SJSA1 (cell line): ENCODE data around the gene SULT2B1. TPM values are rescaled to one million over a fixed set of nuclear protein-coding genes. Genes with fewer than 3 reads are reported as not detected.

ENCODE experiments used
- DNase-seq, 2 experiments: peaks; one replicate each; pipeline ENCODE4 v3.0.0-alpha.2; 2015 to 2020; ENCODE audit warnings: low spot score in 2 of 2, low read depth in 1 of 2
- H3K27ac ChIP-seq: fragments of 250-450 bp; sonication (Bioruptor Pico); 2 replicates; pipeline ENCODE4 v1.5.1; 2020; ENCODE audit warnings: mild to moderate bottlenecking, moderate library complexity
- H3K27me3 ChIP-seq: fragments of 250-450 bp; sonication (Bioruptor Pico); replicated peaks from 2 replicates; pipeline ENCODE4 v1.5.1; 2020; ENCODE audit warnings: mild to moderate bottlenecking, moderate library complexity
- H3K36me3 ChIP-seq: fragments of 250-450 bp; sonication (Bioruptor Pico); 2 replicates; pipeline ENCODE4 v1.5.1; 2020; ENCODE audit warnings: mild to moderate bottlenecking
- H3K4me1 ChIP-seq: fragments of 250-450 bp; sonication (Bioruptor Pico); replicated peaks from 2 replicates; pipeline ENCODE4 v1.6.1; 2021; ENCODE audit warnings: mild to moderate bottlenecking
- H3K4me3 ChIP-seq: fragments of 250-450 bp; sonication (Bioruptor Pico); 2 replicates; pipeline ENCODE4 v1.5.1; 2020; ENCODE audit warnings: mild to moderate bottlenecking
- H3K9me3 ChIP-seq: fragments of 250-450 bp; sonication (Bioruptor Pico); replicated peaks from 2 replicates; pipeline ENCODE4 v1.5.1; 2020; ENCODE audit warnings: mild to moderate bottlenecking
- total RNA-seq: library from RNA; depleted of rRNA; stranded (reverse); fragments of >200 nt; shearing (Covaris generic); gene quantifications from 2 replicates; pipeline ENCODE4 v1.2.3, GENCODE V29; 2014; rRNA removed

Gene SULT2B1
- total RNA-seq, result 0.37 and 1.1 TPM in 2 replicates

GRCh38 chr19:48551437-48552302 lies at the start of gene SULT2B1:
Gene SULT2B1, plus strand, starts transcription at chr19:48552172. Its CDS starts 81 bp downstream, at chr19:48552253.
- DNase-seq, result no peak
- H3K4me1 ChIP-seq, result peaks cover 12% of the 10 kb centered on the region
- H3K36me3 ChIP-seq, result no peaks in the 10 kb centered on the region
- no peak within 1 kb of the TSS for H3K27ac ChIP-seq
- no peaks in the 10 kb centered on the region for H3K27me3 ChIP-seq
- no peak within 1 kb of the TSS for H3K4me3 ChIP-seq
- no peaks in the 10 kb centered on the region; the same call in 1 of the 2 replicates for H3K9me3 ChIP-seq

GRCh38 chr19:48502350-48503018 lies 49.5 kb upstream of the SULT2B1 start:
- Histone ChIP-seq H3K9me3 (no peaks in the 10 kb centered on the region), H3K36me3 (no peaks in the 10 kb centered on the region), H3K27ac (no peak overlapping the region), H3K4me1 (no peaks in the 10 kb centered on the region), H3K4me3 (no peak overlapping the region), H3K27me3 (peaks cover 39% of the 10 kb centered on the region)
- no peak for DNase-seq

- Histone ChIP-seq H3K4me1 (no peaks in the 10 kb centered on the region), H3K36me3 (no peaks in the 10 kb centered on the region), H3K27ac (no peak overlapping the region), H3K27me3 (peaks cover 30% of the 10 kb centered on the region), H3K4me3 (no peak overlapping the region), H3K9me3 (no peaks in the 10 kb centered on the region)
- DNase-seq, result peak in 1 of 2 experiments; percentile 38
Measured at GRCh38 chr19:48506138-48506733, 45.7 kb upstream of the SULT2B1 start.

GRCh38 chr19:48507911-48508439 lies 44.0 kb upstream of the SULT2B1 start:
- Histone ChIP-seq H3K9me3 (0 out of 2 replicates have a peak, but pooled peaks cover 2% of the 10 kb centered on the region), H3K27me3 (peaks cover 32% of the 10 kb centered on the region), H3K27ac (no peak overlapping the region), H3K4me1 (no peaks in the 10 kb centered on the region), H3K4me3 (no peak overlapping the region), H3K36me3 (no peaks in the 10 kb centered on the region)
- DNase-seq, result no peak

- no peaks in the 10 kb centered on the region for H3K36me3 ChIP-seq
- no peak for DNase-seq
- 0 out of 2 replicates have a peak, but pooled peaks cover 2% of the 10 kb centered on the region for H3K9me3 ChIP-seq
- H3K4me1 ChIP-seq, result 0 out of 2 replicates have a peak, but pooled peaks cover 3% of the 10 kb centered on the region
- no peak overlapping the region for H3K4me3 ChIP-seq
- no peak overlapping the region for H3K27ac ChIP-seq
- peaks cover 41% of the 10 kb centered on the region for H3K27me3 ChIP-seq
Measured at GRCh38 chr19:48508729-48509411, 43.1 kb upstream of the SULT2B1 start.

GRCh38 chr19:48509467-48510194 lies 42.3 kb upstream of the SULT2B1 start:
- Histone ChIP-seq H3K4me1 (0 out of 2 replicates have a peak, but pooled peaks cover 3% of the 10 kb centered on the region), H3K27me3 (peaks cover 43% of the 10 kb centered on the region)
- DNase-seq, result no peak

GRCh38 chr19:48510421-48511268 lies 41.3 kb upstream of the SULT2B1 start:
- Histone ChIP-seq H3K4me3 (no peak overlapping the region), H3K9me3 (0 out of 2 replicates have a peak, but pooled peaks cover 2% of the 10 kb centered on the region), H3K27me3 (peaks cover 43% of the 10 kb centered on the region), H3K36me3 (no peaks in the 10 kb centered on the region), H3K27ac (no peak overlapping the region), H3K4me1 (0 out of 2 replicates have a peak, but pooled peaks cover 3% of the 10 kb centered on the region)
- no peak for DNase-seq

More at GRCh38 chr19:48509467-48510194, 42.3 kb upstream of the SULT2B1 start:
- H3K4me3 ChIP-seq, result no peak overlapping the region
- no peaks in the 10 kb centered on the region for H3K36me3 ChIP-seq
- H3K27ac ChIP-seq, result no peak overlapping the region
- 0 out of 2 replicates have a peak, but pooled peaks cover 2% of the 10 kb centered on the region for H3K9me3 ChIP-seq

DNA sequence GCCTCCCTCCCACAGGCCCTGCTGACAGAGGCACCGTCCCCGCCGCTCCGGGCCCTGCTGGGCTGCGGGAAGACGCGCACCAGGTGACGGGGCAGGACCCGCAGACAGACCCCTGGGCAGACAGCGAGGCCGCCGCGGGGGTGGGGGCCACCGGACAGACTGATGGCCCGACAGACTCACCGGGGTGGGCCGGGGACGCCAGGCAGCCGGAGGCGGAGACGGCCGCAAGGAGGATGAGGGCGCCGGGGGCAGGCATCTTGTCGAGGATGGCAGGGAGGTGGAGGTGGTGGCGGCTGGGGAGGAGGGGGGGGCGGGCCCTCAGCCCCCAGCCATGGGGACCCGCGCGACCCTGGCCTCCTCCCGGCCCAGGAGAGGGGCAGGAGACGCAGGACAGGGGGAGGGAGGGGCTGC lies 40.6 kb upstream of the SULT2B1 start:
- Histone ChIP-seq H3K27ac (no peak overlapping the region), H3K36me3 (no peaks in the 10 kb centered on the region), H3K4me1 (0 out of 2 replicates have a peak, but pooled peaks cover 3% of the 10 kb centered on the region), H3K4me3 (no peak overlapping the region), H3K9me3 (0 out of 2 replicates have a peak, but pooled peaks cover 2% of the 10 kb centered on the region), H3K27me3 (peaks cover 43% of the 10 kb centered on the region)
- no peak for DNase-seq

DNA sequence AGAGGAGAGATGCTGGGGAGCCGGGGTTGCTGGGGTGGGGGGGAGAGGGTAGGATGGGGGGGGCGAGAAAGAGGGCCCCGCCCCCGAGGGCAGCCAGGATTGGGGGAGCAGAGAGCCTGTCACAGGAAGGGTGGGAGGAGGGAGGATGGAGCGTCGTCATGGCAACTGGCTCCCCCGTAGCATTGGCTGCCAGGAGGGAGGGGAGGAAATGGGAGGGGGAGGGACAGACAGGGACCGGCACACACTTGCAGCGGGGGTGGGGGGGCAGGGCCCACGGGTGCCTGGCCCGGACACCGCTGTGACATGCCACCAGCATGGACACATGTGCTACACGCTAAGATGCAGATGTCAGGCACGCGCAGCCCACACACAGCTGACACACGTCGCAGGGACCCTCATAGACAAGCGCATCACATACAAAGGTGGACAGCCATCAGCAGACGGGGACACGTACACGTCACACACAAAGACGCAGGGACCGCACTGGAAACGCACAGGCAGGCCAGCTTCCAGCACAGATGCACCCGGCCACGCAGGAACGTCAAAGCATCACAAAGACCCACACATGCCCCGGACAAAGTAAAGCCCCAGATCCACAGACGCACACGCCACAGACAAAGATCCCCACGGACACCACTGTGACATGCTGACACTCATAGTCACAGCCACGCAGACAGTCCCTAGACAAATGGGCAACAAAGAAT lies 40.0 kb upstream of the SULT2B1 start, which contains the start of gene LMTK3:
Gene LMTK3 (minus strand): TSS at position 36 of the 704 bp plus-strand sequence. CDS start 259 bp downstream, outside the sequence.
- no peaks in the 10 kb centered on the region for H3K36me3 ChIP-seq
- H3K4me3 ChIP-seq, result no peak within 1 kb of the TSS
- no peak for DNase-seq
- H3K27me3 ChIP-seq, result peaks cover 43% of the 10 kb centered on the region
- no peak within 1 kb of the TSS for H3K27ac ChIP-seq
- H3K4me1 ChIP-seq, result 0 out of 2 replicates have a peak, but pooled peaks cover 3% of the 10 kb centered on the region
- 0 out of 2 replicates have a peak, but pooled peaks cover 2% of the 10 kb centered on the region for H3K9me3 ChIP-seq

DNA sequence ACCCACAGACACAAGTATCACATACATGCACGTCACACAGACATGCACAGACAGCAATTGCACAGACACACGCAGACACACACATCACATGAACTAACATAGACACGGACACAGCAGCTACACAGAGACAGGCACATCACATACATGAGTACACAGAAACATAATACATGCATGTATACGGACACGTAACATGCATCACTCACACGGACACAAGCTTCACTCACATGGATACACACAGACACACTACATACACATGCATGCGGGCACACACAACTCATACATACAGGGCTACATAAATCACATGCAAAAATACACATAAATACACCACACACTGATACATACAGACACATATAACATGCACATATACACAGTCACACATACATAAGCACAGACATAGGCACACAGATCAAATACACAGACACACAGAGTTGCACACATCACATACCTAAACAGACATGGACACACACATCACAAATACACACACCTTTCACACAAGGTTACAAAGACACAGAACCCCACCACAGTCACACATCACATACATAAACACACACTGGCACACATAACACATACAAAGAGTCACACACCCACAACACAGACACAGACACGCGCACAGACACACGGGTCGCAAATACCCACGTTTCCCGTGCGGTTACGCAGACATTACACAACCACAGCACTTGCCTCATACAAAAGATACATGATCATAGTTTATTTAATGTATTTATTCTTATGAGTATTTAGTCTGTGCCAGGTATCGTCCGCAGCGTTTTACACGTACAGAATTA lies 39.3 kb upstream of the SULT2B1 start:
- 0 out of 2 replicates have a peak, but pooled peaks cover 2% of the 10 kb centered on the region for H3K9me3 ChIP-seq
- 0 out of 2 replicates have a peak, but pooled peaks cover 3% of the 10 kb centered on the region for H3K4me1 ChIP-seq
- H3K36me3 ChIP-seq, result no peaks in the 10 kb centered on the region
- no peak for DNase-seq
- H3K4me3 ChIP-seq, result no peak overlapping the region
- H3K27ac ChIP-seq, result no peak overlapping the region
- peaks cover 38% of the 10 kb centered on the region for H3K27me3 ChIP-seq
